Loucy (cell line): ENCODE measurements around the gene SDK2.

Experiments
- H2AFZ ChIP-seq: fragments of 200-600 bp; sonication (generic); 2 replicates; pipeline ENCODE4 v1.6.0; 2016; ENCODE audit warnings: antibody characterized with exemption, mild to moderate bottlenecking, low read length, moderate library complexity
- H3F3A ChIP-seq: fragments of 200-600 bp; 2 replicates; pipeline ENCODE4 v1.6.0; 2016; ENCODE audit warnings: antibody characterized with exemption, low read depth, mild to moderate bottlenecking
- H3K27me3 ChIP-seq: fragments of 200-600 bp; sonication (generic); 2 replicates; pipeline ENCODE4 v1.6.1; 2014; ENCODE audit warnings: low read length, mild to moderate bottlenecking; ENCODE audit not compliant: insufficient read depth, poor library complexity, severe bottlenecking
- H3K36me3 ChIP-seq: fragments of 200-600 bp; sonication (generic); 2 replicates; pipeline ENCODE4 v1.6.1; 2016; ENCODE audit warnings: low read length; ENCODE audit not compliant: insufficient read depth
- H3K4me1 ChIP-seq: fragments of 200-600 bp; sonication (generic); 2 replicates; pipeline ENCODE4 v1.5.1; 2014; ENCODE audit warnings: low read length, mild to moderate bottlenecking; ENCODE audit not compliant: insufficient read depth, poor library complexity, severe bottlenecking
- H3K4me2 ChIP-seq: fragments of 200-600 bp; sonication (generic); 2 replicates; pipeline ENCODE4 v1.6.0; 2014; ENCODE audit warnings: antibody characterized with exemption, low read length, low read depth, mild to moderate bottlenecking; ENCODE audit not compliant: poor library complexity, severe bottlenecking
- H3K4me3 ChIP-seq: fragments of 200-600 bp; sonication (generic); 2 replicates; pipeline ENCODE4 v1.5.1; 2014; ENCODE audit warnings: low read length, mild to moderate bottlenecking, mixed read lengths; ENCODE audit not compliant: poor library complexity, severe bottlenecking
- H3K79me2 ChIP-seq: fragments of 200-600 bp; sonication (generic); 2 replicates; pipeline ENCODE4 v1.6.1; 2014; ENCODE audit warnings: low read length; ENCODE audit not compliant: insufficient read depth
- H3K9ac ChIP-seq: fragments of 200-600 bp; sonication (generic); 2 replicates; pipeline ENCODE4 v1.6.0; 2014; ENCODE audit warnings: mild to moderate bottlenecking, low read depth, low read length, moderate library complexity; ENCODE audit not compliant: poor library complexity, severe bottlenecking
- H3K9me2 ChIP-seq: fragments of 200-600 bp; sonication (generic); replicated peaks from 2 replicates; pipeline ENCODE4 v1.6.1; 2016; ENCODE audit warnings: low read depth, low read length, mixed read lengths
- H3K9me3 ChIP-seq: fragments of 200-600 bp; sonication (generic); 2 replicates; pipeline ENCODE4 v1.6.1; 2014; ENCODE audit warnings: mild to moderate bottlenecking, antibody characterized with exemption, low read length, low read depth; ENCODE audit not compliant: insufficient read depth
- H4K20me1 ChIP-seq: fragments of 200-600 bp; sonication (generic); 2 replicates; pipeline ENCODE4 v1.6.0; 2014; ENCODE audit warnings: antibody characterized with exemption, low read length, mild to moderate bottlenecking; ENCODE audit not compliant: insufficient read depth, poor library complexity, severe bottlenecking
- EZH2phosphoT487 ChIP-seq: fragments of 200-600 bp; IDR thresholded peaks from 2 replicates; pipeline ENCODE4 v1.6.1; 2018; ENCODE audit warnings: antibody characterized with exemption, mild to moderate bottlenecking, moderate library complexity, borderline replicate concordance
- TF ChIP-seq, protein P1 (sequence below): fragments of 200-600 bp; sonication (generic); conservative IDR thresholded peaks from 2 replicates; pipeline ENCODE4 v1.5.1; 2014; ENCODE audit warnings: mild to moderate bottlenecking, antibody characterized with exemption, low read length

SDK2 gene

DNA sequence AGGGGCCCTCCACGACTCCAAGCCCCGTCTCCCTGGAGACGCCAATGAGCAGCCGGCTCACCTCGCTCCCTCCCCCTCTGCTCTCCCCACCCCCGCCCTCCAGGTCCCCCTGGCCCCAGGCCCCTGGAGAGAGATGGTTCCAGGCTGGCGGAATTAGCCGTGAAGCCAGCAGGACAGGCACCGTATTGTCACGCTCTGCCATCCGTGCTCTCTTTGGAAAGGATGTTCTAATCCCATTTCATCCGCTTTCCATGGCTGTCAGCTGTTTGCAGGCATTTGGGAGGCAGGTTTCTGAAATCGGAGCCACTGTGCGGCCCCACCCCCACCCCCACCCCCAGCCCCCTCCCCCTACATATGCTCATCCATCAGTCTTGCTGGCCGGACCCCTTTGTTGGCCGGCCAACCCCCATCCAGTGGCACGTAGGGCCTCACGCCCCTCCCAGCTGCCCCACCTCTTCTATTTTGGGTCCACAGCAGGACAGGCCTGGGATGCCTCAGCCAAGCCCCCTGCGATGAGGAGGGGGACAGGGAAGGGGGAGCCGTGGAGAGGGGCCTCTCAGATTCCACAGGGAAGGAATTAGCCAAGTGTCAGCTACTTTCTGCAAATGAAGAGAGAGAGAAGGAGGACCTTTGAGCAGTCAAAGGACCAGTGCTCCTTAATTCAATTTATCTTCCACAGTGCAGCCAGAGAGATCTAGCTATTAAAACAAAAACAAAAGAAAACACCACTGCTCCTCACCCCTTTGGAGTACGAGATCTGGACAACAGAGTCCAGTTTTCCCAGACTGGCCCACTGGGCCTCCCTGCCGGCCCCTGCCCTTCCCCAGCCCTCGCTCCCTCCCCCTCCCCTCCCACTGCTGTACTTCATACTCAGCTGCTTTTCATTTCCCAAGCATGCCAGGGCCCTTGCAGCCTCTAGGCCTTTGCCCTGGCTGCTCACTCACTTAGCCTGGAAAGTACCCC lies 30.7 kb downstream of the SDK2 start:
- no peaks in the 10 kb centered on the region for H3F3A ChIP-seq
- no peaks in the 10 kb centered on the region for H3K27me3 ChIP-seq
- H3K36me3 ChIP-seq: no peaks in the 10 kb centered on the region; the same call in 1 of the 2 replicates
- no peak overlapping the region for H3K4me3 ChIP-seq
- peak overlapping the region; percentile 44 for H3K9ac ChIP-seq
- H3K9me3 ChIP-seq: no peaks in the 10 kb centered on the region
- no peaks in the 10 kb centered on the region for H3K9me2 ChIP-seq
- no peak overlapping the region for H2AFZ ChIP-seq
- peaks cover 26% of the 10 kb centered on the region for H3K4me1 ChIP-seq
- peaks cover 83% of the 10 kb centered on the region; the same call in 1 of the 2 replicates for H3K79me2 ChIP-seq
- no peak for TF ChIP-seq EZH2phosphoT487
- TF ChIP-seq, protein P1, sequence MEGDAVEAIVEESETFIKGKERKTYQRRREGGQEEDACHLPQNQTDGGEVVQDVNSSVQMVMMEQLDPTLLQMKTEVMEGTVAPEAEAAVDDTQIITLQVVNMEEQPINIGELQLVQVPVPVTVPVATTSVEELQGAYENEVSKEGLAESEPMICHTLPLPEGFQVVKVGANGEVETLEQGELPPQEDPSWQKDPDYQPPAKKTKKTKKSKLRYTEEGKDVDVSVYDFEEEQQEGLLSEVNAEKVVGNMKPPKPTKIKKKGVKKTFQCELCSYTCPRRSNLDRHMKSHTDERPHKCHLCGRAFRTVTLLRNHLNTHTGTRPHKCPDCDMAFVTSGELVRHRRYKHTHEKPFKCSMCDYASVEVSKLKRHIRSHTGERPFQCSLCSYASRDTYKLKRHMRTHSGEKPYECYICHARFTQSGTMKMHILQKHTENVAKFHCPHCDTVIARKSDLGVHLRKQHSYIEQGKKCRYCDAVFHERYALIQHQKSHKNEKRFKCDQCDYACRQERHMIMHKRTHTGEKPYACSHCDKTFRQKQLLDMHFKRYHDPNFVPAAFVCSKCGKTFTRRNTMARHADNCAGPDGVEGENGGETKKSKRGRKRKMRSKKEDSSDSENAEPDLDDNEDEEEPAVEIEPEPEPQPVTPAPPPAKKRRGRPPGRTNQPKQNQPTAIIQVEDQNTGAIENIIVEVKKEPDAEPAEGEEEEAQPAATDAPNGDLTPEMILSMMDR: no peak
- no peaks in the 10 kb centered on the region for H4K20me1 ChIP-seq
- H3K4me2 ChIP-seq: no peak overlapping the region

DNA sequence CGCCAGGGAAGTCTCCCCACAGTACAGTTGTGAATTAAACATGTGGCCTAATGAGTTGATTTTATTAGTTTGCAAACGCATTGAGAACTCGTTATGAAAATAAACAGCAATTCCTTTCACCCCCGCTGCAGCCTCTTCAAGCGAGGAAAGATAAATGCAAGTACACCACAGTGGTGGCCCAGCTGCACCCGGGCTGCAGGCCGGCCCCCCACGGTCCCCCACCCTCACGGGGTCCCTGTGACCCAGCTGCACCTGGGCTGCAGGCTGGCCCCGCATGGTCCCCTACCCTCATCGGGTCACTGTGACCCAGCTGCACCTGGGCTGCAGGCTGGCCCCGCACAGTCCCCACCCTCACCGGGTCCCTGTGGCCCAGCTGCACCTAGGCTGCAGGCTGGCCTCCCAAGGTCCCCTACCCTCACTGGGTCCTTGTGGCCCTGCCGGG lies 32.2 kb downstream of the SDK2 start:
- Histone ChIP-seq H3K4me3 (no peak overlapping the region), H3K79me2 (peaks cover 79% of the 10 kb centered on the region; the same call in 1 of the 2 replicates), H3K4me2 (no peak overlapping the region), H3K9me2 (no peaks in the 10 kb centered on the region), H3K9me3 (no peaks in the 10 kb centered on the region), H3K4me1 (peaks cover 23% of the 10 kb centered on the region), H2AFZ (no peak overlapping the region), H3F3A (no peaks in the 10 kb centered on the region), H3K9ac (no peak overlapping the region), H4K20me1 (no peaks in the 10 kb centered on the region), H3K27me3 (no peaks in the 10 kb centered on the region), H3K36me3 (no peaks in the 10 kb centered on the region; the same call in 1 of the 2 replicates)
- TF ChIP-seq, protein P1: no peak
- TF ChIP-seq EZH2phosphoT487: no peak

DNA sequence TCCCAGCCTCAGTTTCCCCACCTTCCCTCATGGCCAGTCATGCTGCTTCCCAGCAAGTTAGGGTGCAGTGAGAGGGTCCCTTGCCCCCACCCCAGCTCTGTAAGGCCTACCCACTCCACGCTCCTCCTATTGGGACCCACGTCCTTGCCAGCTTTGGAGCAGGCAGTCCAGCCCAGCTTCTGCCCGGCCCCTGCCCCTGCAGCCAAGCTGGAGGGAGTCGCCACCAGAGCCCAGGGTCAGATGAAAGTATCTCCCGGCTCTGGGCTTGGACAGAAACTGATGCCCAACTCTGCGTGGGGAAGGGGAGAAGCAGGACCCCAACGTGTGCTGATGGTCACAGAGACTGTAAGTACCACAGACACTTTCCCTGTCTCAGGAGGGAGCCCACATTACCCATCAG lies 32.6 kb downstream of the SDK2 start:
- no peak overlapping the region for H3K4me3 ChIP-seq
- no peaks in the 10 kb centered on the region; the same call in 1 of the 2 replicates for H3K36me3 ChIP-seq
- H3K27me3 ChIP-seq: no peaks in the 10 kb centered on the region
- H3K4me1 ChIP-seq: peaks cover 19% of the 10 kb centered on the region
- no peak overlapping the region for H2AFZ ChIP-seq
- H3K79me2 ChIP-seq: peaks cover 78% of the 10 kb centered on the region; the same call in 1 of the 2 replicates
- TF ChIP-seq, protein P1: no peak
- TF ChIP-seq EZH2phosphoT487: no peak
- no peak overlapping the region for H3K4me2 ChIP-seq
- no peaks in the 10 kb centered on the region for H3K9me3 ChIP-seq
- no peaks in the 10 kb centered on the region for H4K20me1 ChIP-seq
- no peak overlapping the region for H3K9ac ChIP-seq
- no peaks in the 10 kb centered on the region for H3F3A ChIP-seq
- H3K9me2 ChIP-seq: no peaks in the 10 kb centered on the region
